HG03139 (cell line): ENCODE results near the gene GOLGA6B.
"Not testable (repeated sequence)": the region's sequence is repeated elsewhere in the genome, so short reads cannot be mapped to it uniquely, and the experiment has no call there.

Experiments
- ATAC-seq: cut with Tn5 transposase; IDR thresholded peaks from one replicate; pipeline ENCODE4 v1.9.1; 2021; ENCODE audit not compliant: unreplicated experiment

The GOLGA6B gene

GRCh38 chr15:72661081-72661480 lies 6.6 kb downstream of the GOLGA6B start:
- not testable (repeated sequence) for ATAC-seq

- ATAC-seq = not testable (repeated sequence)
Observed at GRCh38 chr15:72663931-72664330, 9.4 kb downstream of the GOLGA6B start.

GRCh38 chr15:72665706-72666105 lies 11.2 kb downstream of the GOLGA6B start:
- ATAC-seq = not testable (repeated sequence)

GRCh38 chr15:72669803-72670202 lies 15.3 kb downstream of the GOLGA6B start:
- ATAC-seq = not testable (repeated sequence)

- peak; percentile 86 for ATAC-seq
Observed at GRCh38 chr15:72670656-72671352, 16.3 kb downstream of the GOLGA6B start.

- no peak for ATAC-seq
Observed at GRCh38 chr15:72671525-72671924, 17.0 kb downstream of the GOLGA6B start.

GRCh38 chr15:72676838-72677237 lies 22.3 kb downstream of the GOLGA6B start:
- ATAC-seq = no peak

- ATAC-seq = no peak
Observed at GRCh38 chr15:72680931-72681330, 26.4 kb downstream of the GOLGA6B start.

GRCh38 chr15:72682772-72683171 lies 28.3 kb downstream of the GOLGA6B start:
- ATAC-seq = no peak

GRCh38 chr15:72685301-72685924 lies 30.9 kb downstream of the GOLGA6B start:
- ATAC-seq = no peak

GRCh38 chr15:72685925-72686794 lies 31.7 kb downstream of the GOLGA6B start, which contains the start of the genes BBS4 and HIGD2B:
BBS4 (plus strand) TSS chr15:72686207; CDS start chr15:72686228, 21 bp downstream.
HIGD2B (minus strand) TSS chr15:72686182; CDS start chr15:72676374, 9,808 bp downstream.
- peak; percentile 92 for ATAC-seq

GRCh38 chr15:72688697-72689096 lies 34.2 kb downstream of the GOLGA6B start:
- ATAC-seq = no peak

- no peak for ATAC-seq
Observed at GRCh38 chr15:72690938-72691337, 36.4 kb downstream of the GOLGA6B start.

GRCh38 chr15:72698938-72699337 lies 44.4 kb downstream of the GOLGA6B start:
- ATAC-seq = no peak

- ATAC-seq = no peak
Observed at GRCh38 chr15:72700076-72700475, 45.6 kb downstream of the GOLGA6B start.

GRCh38 chr15:72706266-72706665 lies 51.8 kb downstream of the GOLGA6B start:
- ATAC-seq = no peak

- ATAC-seq = not testable (repeated sequence)
Observed at GRCh38 chr15:72708551-72709303, 54.2 kb downstream of the GOLGA6B start.
